GM23248 (cell line): Measurements from ENCODE around the gene STARD3. TPM values are rescaled to one million over a fixed set of nuclear protein-coding genes. Genes with fewer than 3 reads are reported as not detected.

Source experiments
- DNase-seq: peaks from one replicate; pipeline ENCODE4 v3.0.0-alpha.2; 2015
- H2AFZ ChIP-seq: fragments of 200-600 bp; sonication (generic); 2 replicates; pipeline ENCODE4 v1.6.1; 2016; ENCODE audit warnings: antibody characterized with exemption
- H3F3A ChIP-seq: fragments of 200-600 bp; sonication (generic); 2 replicates; pipeline ENCODE4 v1.6.1; 2016; ENCODE audit warnings: mild to moderate bottlenecking, antibody characterized with exemption, mixed run types; ENCODE audit not compliant: insufficient read depth
- H3K27ac ChIP-seq: fragments of 200-600 bp; sonication (generic); 2 replicates; pipeline ENCODE4 v1.5.1; 2016; ENCODE audit warnings: mild to moderate bottlenecking
- H3K27me3 ChIP-seq: fragments of 200-600 bp; sonication (generic); replicated peaks from 2 replicates; pipeline ENCODE4 v1.6.1; 2016; ENCODE audit warnings: mild to moderate bottlenecking; ENCODE audit not compliant: insufficient read depth
- H3K36me3 ChIP-seq: fragments of 200-600 bp; sonication (generic); 2 replicates; pipeline ENCODE4 v1.6.1; 2016; ENCODE audit warnings: low read depth, mild to moderate bottlenecking
- H3K4me1 ChIP-seq: fragments of 200-600 bp; sonication (generic); 2 replicates; pipeline ENCODE4 v1.6.1; 2016; ENCODE audit warnings: mild to moderate bottlenecking; ENCODE audit not compliant: insufficient read depth
- H3K4me2 ChIP-seq: fragments of 200-600 bp; sonication (generic); one replicate; pipeline ENCODE4 v1.6.1; 2016; ENCODE audit warnings: mild to moderate bottlenecking; ENCODE audit not compliant: unreplicated experiment
- H3K4me3 ChIP-seq: fragments of 200-600 bp; sonication (generic); 2 replicates; pipeline ENCODE4 v1.5.1; 2016; ENCODE audit warnings: mild to moderate bottlenecking
- H3K79me2 ChIP-seq: fragments of 200-600 bp; sonication (generic); 2 replicates; pipeline ENCODE4 v1.6.1; 2016; ENCODE audit warnings: mild to moderate bottlenecking; ENCODE audit not compliant: insufficient read depth
- H3K9ac ChIP-seq: fragments of 200-600 bp; sonication (generic); 2 replicates; pipeline ENCODE4 v1.6.1; 2016; ENCODE audit warnings: mild to moderate bottlenecking
- H3K9me2 ChIP-seq: fragments of 200-600 bp; sonication (generic); 2 replicates; pipeline ENCODE4 v1.6.1; 2016; ENCODE audit warnings: mixed run types, mild to moderate bottlenecking, moderate library complexity; ENCODE audit not compliant: insufficient read depth
- H3K9me3 ChIP-seq: fragments of 200-600 bp; sonication (generic); one replicate; pipeline ENCODE4 v1.6.1; 2017; ENCODE audit warnings: low read depth
- H4K20me1 ChIP-seq: fragments of 200-600 bp; sonication (generic); 2 replicates; pipeline ENCODE4 v1.6.0; 2016; ENCODE audit not compliant: insufficient read depth
- EZH2 ChIP-seq: fragments of 200-600 bp; sonication (generic); IDR thresholded peaks from 2 replicates; pipeline ENCODE4 v1.6.1; 2018; ENCODE audit warnings: antibody characterized with exemption, mild to moderate bottlenecking; ENCODE audit not compliant: insufficient read depth, poor library complexity, severe bottlenecking
- EZH2phosphoT487 ChIP-seq: fragments of 200-600 bp; sonication (generic); IDR thresholded peaks from 2 replicates; pipeline ENCODE4 v1.6.1; 2018; ENCODE audit warnings: antibody characterized with exemption, moderate library complexity, mild to moderate bottlenecking, low read depth; ENCODE audit not compliant: insufficient read depth
- WGBS, 2 experiments: methylation state at CpG; one replicate each; pipeline ENCODE4 v1.1.6; 2015 to 2017; ENCODE audit warnings: low lambda C conversion rate in 2 of 2, low coverage in 1 of 2; ENCODE audit errors: missing lambda C conversion rate in 2 of 2; 5-methylcytosine and 5-hydroxymethylcytosine counted together
- in situ Hi-C: fragments of 300-500 bp; cut with MboI; formaldehyde crosslinking; loops from 2 replicates; pipeline ENCODE4 v1.15.0; 2020
- polyA plus RNA-seq: library from polyadenylated mRNA; unstranded; fragments of >200 nt; fragmentation: Nextera tagmentation; extraction: Ambion mirVana; gene quantifications from 2 replicates; pipeline ENCODE4 v1.2.1, GENCODE V29; 2016
- total RNA-seq: library from RNA; depleted of rRNA; stranded (reverse); fragments of >200 nt; shearing (Covaris generic); gene quantifications from 2 replicates; pipeline ENCODE4 v1.2.3, GENCODE V29; 2014

Gene STARD3
- total and polyA plus RNA-seq, 2 experiments from 2014 or later: 32.3 to 41.0 TPM

GRCh38 chr17:39611401-39612112, 25.4 kb upstream of the STARD3 start:
- Histone ChIP-seq H3K9me2 (no peaks in the 10 kb centered on the region), H3K36me3 (no peaks in the 10 kb centered on the region), H3K9ac (no peak overlapping the region), H3K4me3 (no peak overlapping the region), H4K20me1 (no peaks in the 10 kb centered on the region), H3K4me1 (no peaks in the 10 kb centered on the region), H2AFZ (no peak overlapping the region), H3K27ac (no peak overlapping the region), H3K9me3 (no peaks in the 10 kb centered on the region), H3K4me2 (no peak overlapping the region), H3K79me2 (no peaks in the 10 kb centered on the region), H3K27me3 (peaks cover 27% of the 10 kb centered on the region), H3F3A (no peaks in the 10 kb centered on the region)
- TF ChIP-seq EZH2 (no peak), EZH2phosphoT487 (no peak)
- no peak for DNase-seq
- 72 to 78% methylated on average over 9 of the region's 9 CpGs for WGBS, 2 experiments
- in situ Hi-C loops: no loop called here

- Histone ChIP-seq H3K27ac (no peak overlapping the region), H3F3A (no peaks in the 10 kb centered on the region), H3K9me2 (no peaks in the 10 kb centered on the region), H3K4me3 (no peak overlapping the region), H3K9ac (no peak overlapping the region), H3K79me2 (no peaks in the 10 kb centered on the region), H4K20me1 (no peaks in the 10 kb centered on the region), H3K4me1 (no peaks in the 10 kb centered on the region), H3K9me3 (no peaks in the 10 kb centered on the region), H3K27me3 (peaks cover 19% of the 10 kb centered on the region), H3K4me2 (no peak overlapping the region), H2AFZ (no peak overlapping the region), H3K36me3 (no peaks in the 10 kb centered on the region)
- WGBS, 2 experiments: 60 to 61% methylated on average over 18 to 22 of the region's 22 CpGs
- TF ChIP-seq EZH2 (no peak), EZH2phosphoT487 (no peak)
- no peak for DNase-seq
- in situ Hi-C loops: no loop called here
Observed at GRCh38 chr17:39612291-39612894, 24.6 kb upstream of the STARD3 start.

- no peaks in the 10 kb centered on the region for H3K79me2 ChIP-seq
- no peaks in the 10 kb centered on the region for H4K20me1 ChIP-seq
- no peaks in the 10 kb centered on the region for H3F3A ChIP-seq
- in situ Hi-C loops: no loop called here
- no peaks in the 10 kb centered on the region for H3K9me2 ChIP-seq
- H3K4me2 ChIP-seq: no peak overlapping the region
- H2AFZ ChIP-seq: no peak overlapping the region
- H3K27me3 ChIP-seq: peaks cover 14% of the 10 kb centered on the region
- no peak overlapping the region for H3K9ac ChIP-seq
- H3K4me1 ChIP-seq: no peaks in the 10 kb centered on the region
- DNase-seq: no peak
- no peak for TF ChIP-seq EZH2phosphoT487
- no peak for TF ChIP-seq EZH2
- WGBS, 2 experiments: 66 to 69% methylated on average over 7 of the region's 7 CpGs
- no peaks in the 10 kb centered on the region for H3K9me3 ChIP-seq
- no peaks in the 10 kb centered on the region for H3K36me3 ChIP-seq
- no peak overlapping the region for H3K4me3 ChIP-seq
- H3K27ac ChIP-seq: no peak overlapping the region
Observed at GRCh38 chr17:39612935-39613464, 23.9 kb upstream of the STARD3 start.

- Histone ChIP-seq H3K27me3 (peaks cover under 1% of the 10 kb centered on the region; the same call in 1 of the 2 replicates), H3K4me1 (no peaks in the 10 kb centered on the region), H3K9me2 (no peaks in the 10 kb centered on the region), H2AFZ (no peak overlapping the region), H3K79me2 (no peaks in the 10 kb centered on the region), H3K27ac (no peak overlapping the region), H4K20me1 (no peaks in the 10 kb centered on the region), H3K9me3 (no peaks in the 10 kb centered on the region), H3K36me3 (no peaks in the 10 kb centered on the region), H3K4me3 (no peak overlapping the region), H3K4me2 (no peak overlapping the region), H3K9ac (no peak overlapping the region), H3F3A (no peaks in the 10 kb centered on the region)
- in situ Hi-C loops: no loop called here
- TF ChIP-seq EZH2 (no peak), EZH2phosphoT487 (no peak)
- no peak for DNase-seq
- 88 to 92% methylated on average over 3 of the region's 3 CpGs for WGBS, 2 experiments
Observed at GRCh38 chr17:39614545-39615157, 22.3 kb upstream of the STARD3 start.
